Ishikawa (cell line): ENCODE results near the gene ARID1B.
A peak's percentile ranks its signal among the peaks of the same experiment; 100 is the strongest.

ENCODE experiments used
- CEBPB ChIP-seq: IDR thresholded peaks from 2 replicates; pipeline ENCODE4 v1.6.1; 2012
- CREB1 ChIP-seq: IDR thresholded peaks from 2 replicates; pipeline ENCODE4 v1.6.1; 2012; ENCODE audit warnings: low read depth
- EGR1 ChIP-seq: IDR thresholded peaks from 2 replicates; pipeline ENCODE4 v1.6.1; 2012
- EP300 ChIP-seq: IDR thresholded peaks from 2 replicates; pipeline ENCODE4 v1.6.1; 2012; ENCODE audit warnings: borderline replicate concordance
- FOXM1 ChIP-seq: IDR thresholded peaks from 2 replicates; pipeline ENCODE4 v1.6.1; 2012; ENCODE audit warnings: low read depth, borderline replicate concordance
- NFIC ChIP-seq: IDR thresholded peaks from 2 replicates; pipeline ENCODE4 v1.6.1; 2012
- RAD21 ChIP-seq: IDR thresholded peaks from 2 replicates; pipeline ENCODE4 v1.6.1; 2012; ENCODE audit warnings: low read depth
- TAF1 ChIP-seq: IDR thresholded peaks from 2 replicates; pipeline ENCODE4 v1.6.1; 2012; ENCODE audit warnings: low read depth, mild to moderate bottlenecking
- TCF12 ChIP-seq: IDR thresholded peaks from 2 replicates; pipeline ENCODE4 v1.6.1; 2012; ENCODE audit warnings: low read depth
- TEAD4 ChIP-seq: IDR thresholded peaks from 2 replicates; pipeline ENCODE4 v1.6.1; 2012
- YY1 ChIP-seq: IDR thresholded peaks from 2 replicates; pipeline ENCODE4 v1.6.1; 2012; ENCODE audit warnings: low read depth
- ZBTB7A ChIP-seq: IDR thresholded peaks from 2 replicates; pipeline ENCODE4 v1.6.1; 2012; ENCODE audit warnings: low read depth
- TF ChIP-seq, protein P1 (sequence below): IDR thresholded peaks from 2 replicates; pipeline ENCODE4 v1.6.1; 2012; ENCODE audit warnings: low read depth, mild to moderate bottlenecking
- TF ChIP-seq, protein P2 (sequence below): IDR thresholded peaks from 2 replicates; pipeline ENCODE4 v1.6.1; 2012
- TF ChIP-seq, protein P3 (sequence below): IDR thresholded peaks from 2 replicates; pipeline ENCODE4 v1.6.1; 2012

Gene ARID1B

DNA sequence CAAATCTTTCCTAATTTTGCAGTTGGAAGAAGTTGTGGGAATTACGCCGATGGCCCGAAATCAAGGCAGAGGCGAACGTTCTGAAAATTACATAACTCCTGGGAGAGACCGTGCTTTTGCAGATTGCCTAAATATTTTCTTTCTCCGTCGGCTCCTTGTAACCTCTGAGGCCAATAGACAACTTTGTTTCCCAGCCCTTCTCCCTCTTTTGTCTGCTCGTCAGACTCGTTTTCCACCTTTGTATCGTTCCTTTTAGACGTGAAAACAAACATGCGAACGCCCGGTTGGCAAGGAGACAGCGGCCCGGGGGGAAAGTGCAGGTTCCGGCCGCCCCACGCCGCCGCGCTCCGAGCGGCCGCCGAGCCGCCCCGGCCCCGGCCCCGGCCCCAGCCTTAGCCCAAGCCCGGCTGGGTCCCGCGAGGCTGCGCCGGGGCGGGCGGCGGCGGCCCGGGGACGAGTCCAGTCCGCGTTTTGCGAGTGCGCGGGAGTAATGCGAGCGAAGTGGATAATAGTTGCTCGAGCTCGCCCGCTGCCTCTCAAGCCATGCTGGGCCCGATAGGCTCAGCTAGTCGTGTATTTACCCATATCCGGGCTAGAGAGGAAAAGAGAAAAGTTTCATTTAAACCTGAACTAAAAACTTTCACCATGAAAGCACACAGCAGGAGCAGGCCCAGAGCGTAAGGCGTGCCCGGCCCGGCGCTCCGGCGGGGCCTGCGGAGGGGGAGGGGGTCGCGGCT is at the start of gene ARID1B:
Gene ARID1B, plus strand, starts transcription at position 539 of the 737 bp plus-strand sequence. CDS start 303 bp downstream, outside the sequence.
- TF ChIP-seq CEBPB (no peak; the same call in 1 of the 2 replicates), NFIC (no peak; the same call in 1 of the 2 replicates), TEAD4 (no peak), CREB1 (no peak), RAD21 (no peak), FOXM1 (no peak), TAF1 (peak; percentile 59; the same call in 1 of the 2 replicates), EGR1 (no peak), EP300 (0 out of 2 replicates have a peak, but pooled peaks have one; percentile 3), YY1 (no peak), ZBTB7A (no peak), TCF12 (0 out of 2 replicates have a peak, but pooled peaks have one; percentile 9)
- TF ChIP-seq, protein P1, sequence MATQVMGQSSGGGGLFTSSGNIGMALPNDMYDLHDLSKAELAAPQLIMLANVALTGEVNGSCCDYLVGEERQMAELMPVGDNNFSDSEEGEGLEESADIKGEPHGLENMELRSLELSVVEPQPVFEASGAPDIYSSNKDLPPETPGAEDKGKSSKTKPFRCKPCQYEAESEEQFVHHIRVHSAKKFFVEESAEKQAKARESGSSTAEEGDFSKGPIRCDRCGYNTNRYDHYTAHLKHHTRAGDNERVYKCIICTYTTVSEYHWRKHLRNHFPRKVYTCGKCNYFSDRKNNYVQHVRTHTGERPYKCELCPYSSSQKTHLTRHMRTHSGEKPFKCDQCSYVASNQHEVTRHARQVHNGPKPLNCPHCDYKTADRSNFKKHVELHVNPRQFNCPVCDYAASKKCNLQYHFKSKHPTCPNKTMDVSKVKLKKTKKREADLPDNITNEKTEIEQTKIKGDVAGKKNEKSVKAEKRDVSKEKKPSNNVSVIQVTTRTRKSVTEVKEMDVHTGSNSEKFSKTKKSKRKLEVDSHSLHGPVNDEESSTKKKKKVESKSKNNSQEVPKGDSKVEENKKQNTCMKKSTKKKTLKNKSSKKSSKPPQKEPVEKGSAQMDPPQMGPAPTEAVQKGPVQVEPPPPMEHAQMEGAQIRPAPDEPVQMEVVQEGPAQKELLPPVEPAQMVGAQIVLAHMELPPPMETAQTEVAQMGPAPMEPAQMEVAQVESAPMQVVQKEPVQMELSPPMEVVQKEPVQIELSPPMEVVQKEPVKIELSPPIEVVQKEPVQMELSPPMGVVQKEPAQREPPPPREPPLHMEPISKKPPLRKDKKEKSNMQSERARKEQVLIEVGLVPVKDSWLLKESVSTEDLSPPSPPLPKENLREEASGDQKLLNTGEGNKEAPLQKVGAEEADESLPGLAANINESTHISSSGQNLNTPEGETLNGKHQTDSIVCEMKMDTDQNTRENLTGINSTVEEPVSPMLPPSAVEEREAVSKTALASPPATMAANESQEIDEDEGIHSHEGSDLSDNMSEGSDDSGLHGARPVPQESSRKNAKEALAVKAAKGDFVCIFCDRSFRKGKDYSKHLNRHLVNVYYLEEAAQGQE = no peak
- TF ChIP-seq, protein P2, sequence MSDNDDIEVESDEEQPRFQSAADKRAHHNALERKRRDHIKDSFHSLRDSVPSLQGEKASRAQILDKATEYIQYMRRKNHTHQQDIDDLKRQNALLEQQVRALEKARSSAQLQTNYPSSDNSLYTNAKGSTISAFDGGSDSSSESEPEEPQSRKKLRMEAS = peak; percentile 71
- TF ChIP-seq, protein P3, sequence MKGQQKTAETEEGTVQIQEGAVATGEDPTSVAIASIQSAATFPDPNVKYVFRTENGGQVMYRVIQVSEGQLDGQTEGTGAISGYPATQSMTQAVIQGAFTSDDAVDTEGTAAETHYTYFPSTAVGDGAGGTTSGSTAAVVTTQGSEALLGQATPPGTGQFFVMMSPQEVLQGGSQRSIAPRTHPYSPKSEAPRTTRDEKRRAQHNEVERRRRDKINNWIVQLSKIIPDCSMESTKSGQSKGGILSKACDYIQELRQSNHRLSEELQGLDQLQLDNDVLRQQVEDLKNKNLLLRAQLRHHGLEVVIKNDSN = 0 out of 2 replicates have a peak, but pooled peaks have one; percentile 14

GRCh38 chr6:156727715-156728385 is 49.3 kb upstream of the ARID1B start:
- TF ChIP-seq TCF12 (no peak), NFIC (no peak)

DNA sequence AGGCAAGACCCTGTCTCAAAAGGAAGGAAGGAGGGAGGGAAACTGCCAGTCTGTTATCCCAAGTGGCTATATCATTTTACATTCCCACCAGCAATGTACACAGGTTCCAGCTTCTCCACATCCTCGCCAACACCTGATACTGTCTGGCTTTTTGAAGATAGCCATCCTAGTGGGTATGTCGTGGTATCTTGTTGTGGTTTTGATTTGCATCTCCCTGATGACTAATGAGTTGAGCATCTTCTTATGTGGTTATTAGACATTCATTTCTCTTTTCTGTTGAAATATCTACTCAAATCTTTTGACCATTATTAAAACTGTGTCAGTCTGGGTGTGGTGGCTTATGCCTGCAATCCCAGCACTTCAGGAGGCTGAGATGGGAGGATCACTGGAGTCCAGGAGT is 47.9 kb upstream of the ARID1B start:
- TF ChIP-seq, protein P2 = no peak

DNA sequence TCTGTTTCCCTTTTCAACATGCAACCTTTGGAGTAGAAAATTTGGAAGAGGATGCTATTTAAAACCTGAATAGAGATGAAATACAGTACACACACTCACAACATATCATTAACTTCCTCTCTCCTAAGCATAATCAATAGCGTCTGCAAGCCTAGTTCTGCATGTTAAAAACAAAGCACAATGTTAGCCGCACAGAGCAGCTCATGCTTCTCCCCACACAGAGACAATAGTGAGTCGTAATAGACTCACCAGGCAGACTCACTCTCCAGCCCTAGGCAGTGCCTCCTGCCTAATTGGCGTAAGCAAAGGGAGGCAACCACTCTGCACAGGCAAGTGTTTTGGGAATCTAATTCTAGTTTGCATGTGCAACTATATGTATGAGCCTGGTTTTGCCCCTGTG is 45.8 kb upstream of the ARID1B start:
- TF ChIP-seq EGR1 (no peak), FOXM1 (no peak), ZBTB7A (no peak), TCF12 (no peak)
- TF ChIP-seq, protein P1 = no peak

DNA sequence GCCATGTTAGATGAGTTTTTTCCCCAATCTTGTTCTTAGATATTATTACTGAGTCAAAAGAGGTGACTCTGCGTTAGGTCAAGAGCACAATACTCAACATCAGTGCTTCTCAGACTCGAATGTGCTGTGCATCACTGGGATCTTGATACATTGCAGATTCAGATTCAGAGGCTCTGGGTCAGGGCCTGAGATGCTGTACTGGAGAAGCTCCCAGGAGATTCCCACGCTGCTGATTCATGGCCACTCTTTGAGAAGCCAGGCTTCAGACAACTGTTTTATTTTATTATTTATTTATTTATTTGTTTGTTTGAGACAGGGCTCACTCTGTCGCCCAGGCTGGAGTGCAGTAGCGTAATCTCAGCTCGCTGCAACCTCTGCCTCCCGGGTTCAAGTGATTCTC is 41.4 kb upstream of the ARID1B start:
- TF ChIP-seq CREB1 (no peak), TEAD4 (no peak), EP300 (no peak), YY1 (no peak), TCF12 (no peak), ZBTB7A (no peak), EGR1 (no peak), TAF1 (no peak), NFIC (no peak), CEBPB (no peak), RAD21 (no peak), FOXM1 (no peak)
- TF ChIP-seq, protein P3 = no peak
- TF ChIP-seq, protein P1 = no peak
- TF ChIP-seq, protein P2 = no peak
